Ureter (tissue), 1 donor: Measurements from ENCODE around the gene OR2F1. TPM values are rescaled to one million over a fixed set of nuclear protein-coding genes. Genes with fewer than 3 reads are reported as not detected.

Experiments used
- DNase-seq: peaks from one replicate; pipeline ENCODE4 v3.0.0-alpha.2; 2020; ENCODE audit warnings: low spot score
- total RNA-seq: library from RNA; stranded (reverse); gene quantifications from one replicate; pipeline ENCODE4 v1.2.4, GENCODE V29; 2023
- donor health status: DM: yes; HTN: yes; CAD: no.

Gene OR2F1
- total RNA-seq = not detected

- DNase-seq = no peak
Observed at GRCh38 chr7:143954544-143954943, at the start of gene OR2F1. OR2F1 (plus strand) TSS chr7:143954844; CDS start chr7:143959971, 5,127 bp downstream.

GRCh38 chr7:143905509-143905908 lies 49.1 kb upstream of the OR2F1 start:
- no peak for DNase-seq

- DNase-seq = no peak
Observed at GRCh38 chr7:143906151-143906550, 48.5 kb upstream of the OR2F1 start.

- DNase-seq = no peak
Observed at GRCh38 chr7:143906895-143907294, 47.7 kb upstream of the OR2F1 start.

- no peak for DNase-seq
Observed at GRCh38 chr7:143908120-143908519, 46.5 kb upstream of the OR2F1 start.

- no peak for DNase-seq
Observed at GRCh38 chr7:143909863-143910262, 44.8 kb upstream of the OR2F1 start.

GRCh38 chr7:143910473-143911248 lies 44.0 kb upstream of the OR2F1 start:
- DNase-seq = no peak

- no peak for DNase-seq
Observed at GRCh38 chr7:143913945-143914615, 40.6 kb upstream of the OR2F1 start.

- DNase-seq = no peak
Observed at GRCh38 chr7:143914938-143915652, 39.5 kb upstream of the OR2F1 start.

GRCh38 chr7:143924851-143925250 lies 29.8 kb upstream of the OR2F1 start:
- no peak for DNase-seq

- no peak for DNase-seq
Observed at GRCh38 chr7:143929224-143929920, 25.3 kb upstream of the OR2F1 start.

GRCh38 chr7:143931739-143932138 lies 22.9 kb upstream of the OR2F1 start:
- no peak for DNase-seq

- DNase-seq = no peak
Observed at GRCh38 chr7:143934526-143935325, 19.9 kb upstream of the OR2F1 start, which contains the start of gene OR2F2. OR2F2 (plus strand) TSS chr7:143935233; CDS start chr7:143935233, 0 bp downstream.

GRCh38 chr7:143936087-143937009 lies 18.3 kb upstream of the OR2F1 start:
- DNase-seq = no peak

GRCh38 chr7:143938379-143939243 lies 16.0 kb upstream of the OR2F1 start:
- no peak for DNase-seq

- no peak for DNase-seq
Observed at GRCh38 chr7:143945423-143945822, 9.2 kb upstream of the OR2F1 start.

GRCh38 chr7:143947111-143947510 lies 7.5 kb upstream of the OR2F1 start:
- DNase-seq = no peak

- DNase-seq = no peak
Observed at GRCh38 chr7:143948733-143949132, 5.9 kb upstream of the OR2F1 start.

GRCh38 chr7:143953421-143953820 lies 1.2 kb upstream of the OR2F1 start:
- no peak for DNase-seq
